ENCODE results near the gene LPAR5. TPM values are rescaled to one million over a fixed set of nuclear protein-coding genes. Genes with fewer than 3 reads are reported as not detected.

LPAR5 gene
- total RNA-seq, 2 donors from 2014 or later = 27.0 to 32.7 TPM

DNA sequence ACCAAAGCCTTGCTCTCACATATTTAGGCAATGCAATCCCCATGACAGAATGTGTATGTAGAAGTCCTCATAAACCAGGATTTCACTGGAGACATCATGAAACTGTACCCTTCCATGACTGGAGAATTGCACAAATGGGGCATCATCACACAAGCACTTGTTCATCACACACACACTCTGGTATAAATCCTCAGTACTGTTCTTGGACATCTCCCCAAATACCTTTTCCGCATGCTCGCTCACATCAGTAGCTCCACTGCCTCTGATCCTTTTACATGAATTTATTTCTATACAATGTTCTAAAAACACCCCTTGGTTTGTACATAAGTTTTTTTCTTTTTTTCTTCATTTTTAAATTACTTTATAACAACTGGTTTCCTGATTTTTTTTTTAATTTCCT is 30.5 kb upstream of the LPAR5 start:
- intact Hi-C loops (cut with DNase I) = no loop called here
- Histone ChIP-seq H3K9ac (ENCODE audit: low read depth in 2 of 2, low read length in 2 of 2) (no peak overlapping the region), H3K27ac (no peak overlapping the region), H3K4me1 (no peaks in the 10 kb centered on the region), H3K36me3 (peaks cover 32% of the 10 kb centered on the region), H3K27me3 (no peaks in the 10 kb centered on the region), H3K9me3 (no peaks in the 10 kb centered on the region), H3K4me3 (no peak overlapping the region)
- no peak for DNase-seq
- TF ChIP-seq, protein P1, sequence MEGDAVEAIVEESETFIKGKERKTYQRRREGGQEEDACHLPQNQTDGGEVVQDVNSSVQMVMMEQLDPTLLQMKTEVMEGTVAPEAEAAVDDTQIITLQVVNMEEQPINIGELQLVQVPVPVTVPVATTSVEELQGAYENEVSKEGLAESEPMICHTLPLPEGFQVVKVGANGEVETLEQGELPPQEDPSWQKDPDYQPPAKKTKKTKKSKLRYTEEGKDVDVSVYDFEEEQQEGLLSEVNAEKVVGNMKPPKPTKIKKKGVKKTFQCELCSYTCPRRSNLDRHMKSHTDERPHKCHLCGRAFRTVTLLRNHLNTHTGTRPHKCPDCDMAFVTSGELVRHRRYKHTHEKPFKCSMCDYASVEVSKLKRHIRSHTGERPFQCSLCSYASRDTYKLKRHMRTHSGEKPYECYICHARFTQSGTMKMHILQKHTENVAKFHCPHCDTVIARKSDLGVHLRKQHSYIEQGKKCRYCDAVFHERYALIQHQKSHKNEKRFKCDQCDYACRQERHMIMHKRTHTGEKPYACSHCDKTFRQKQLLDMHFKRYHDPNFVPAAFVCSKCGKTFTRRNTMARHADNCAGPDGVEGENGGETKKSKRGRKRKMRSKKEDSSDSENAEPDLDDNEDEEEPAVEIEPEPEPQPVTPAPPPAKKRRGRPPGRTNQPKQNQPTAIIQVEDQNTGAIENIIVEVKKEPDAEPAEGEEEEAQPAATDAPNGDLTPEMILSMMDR (IDR thresholded peaks at IDR 0.05) = no peak

DNA sequence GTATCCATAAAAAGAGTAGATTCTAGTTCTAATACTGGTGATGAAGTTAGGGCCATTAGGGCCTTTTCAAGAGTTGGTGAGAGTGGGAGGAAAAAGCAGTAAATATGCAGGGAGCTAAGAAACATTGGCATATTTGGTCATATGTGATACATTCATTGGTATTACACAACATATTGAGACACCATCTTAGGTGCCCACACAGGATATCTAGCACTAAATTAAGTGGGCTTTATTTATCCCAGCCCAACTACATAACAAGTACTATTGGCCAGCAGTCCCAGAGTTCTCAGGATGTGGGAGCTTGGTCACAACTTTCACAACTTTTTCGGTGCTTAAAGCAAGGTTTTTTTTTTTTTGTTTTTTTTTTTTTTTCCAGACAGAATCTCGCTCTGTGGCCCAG is 29.1 kb upstream of the LPAR5 start:
- Histone ChIP-seq H3K9me3 (no peaks in the 10 kb centered on the region), H3K9ac (ENCODE audit: low read depth in 2 of 2, low read length in 2 of 2) (no peak overlapping the region), H3K27ac (no peak overlapping the region), H3K4me1 (no peaks in the 10 kb centered on the region), H3K36me3 (peaks cover 24% of the 10 kb centered on the region), H3K27me3 (no peaks in the 10 kb centered on the region), H3K4me3 (no peak overlapping the region)
- TF ChIP-seq, protein P1 (IDR thresholded peaks at IDR 0.05) = no peak
- intact Hi-C loops (cut with DNase I) = loop anchor here (5.0 kb wide), 1 partner anchor 57 kb away; the partner anchor contains the start of gene COPS7A
- no peak for DNase-seq

DNA sequence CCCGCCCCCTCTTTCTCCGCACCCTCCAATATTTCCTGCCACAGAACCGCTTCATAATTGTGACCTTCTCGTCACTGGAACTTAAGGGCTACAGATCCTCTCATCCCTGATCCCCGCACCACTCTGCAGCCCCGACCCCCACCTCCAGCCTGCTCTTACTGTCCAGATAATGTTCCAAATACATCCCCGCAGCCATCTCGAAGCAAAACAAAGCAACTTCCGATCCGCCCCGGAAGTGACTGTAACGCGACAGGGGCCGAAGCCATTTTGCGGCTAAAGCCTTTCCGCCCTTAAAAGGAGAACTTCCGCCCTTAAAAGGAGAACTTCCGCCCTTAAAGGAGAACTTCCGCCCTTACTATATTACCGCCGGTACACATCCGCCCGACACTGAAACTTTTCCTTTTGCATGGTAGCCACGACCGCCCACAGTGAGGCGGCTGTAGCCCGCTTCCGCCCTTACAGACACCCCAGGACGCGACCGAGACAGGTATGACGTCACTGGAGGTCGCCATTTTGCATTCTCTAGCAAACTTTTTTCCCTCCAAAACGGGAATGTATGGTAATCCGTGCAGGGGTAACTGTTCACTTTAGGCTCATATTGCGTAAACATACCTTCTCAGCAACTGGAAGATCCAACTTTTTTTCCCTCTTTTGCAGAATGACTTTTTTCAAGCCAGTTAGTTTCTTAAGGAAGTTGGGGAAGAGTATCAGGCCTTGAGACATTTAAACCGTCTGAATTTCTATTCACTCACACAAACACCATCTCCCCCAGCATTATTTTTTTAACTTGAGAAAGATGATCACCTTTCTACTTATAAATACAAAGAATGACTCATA is 27.4 kb upstream of the LPAR5 start, which contains the start of gene ING4:
TSS of gene ING4 (minus strand) at position 214 of the 837 bp plus-strand sequence. CDS start at position 196, 18 bp downstream.
- no peaks in the 10 kb centered on the region for H3K27me3 ChIP-seq
- peak; percentile 97 for DNase-seq
- peak within 1 kb of the TSS; percentile 28 to 83 for H3K9ac ChIP-seq (ENCODE audit: low read depth in 2 of 2, low read length in 2 of 2)
- intact Hi-C loops (cut with DNase I) = loop anchor here (5.0 kb wide), 1 partner anchor 59 kb away; the partner anchor contains the start of gene COPS7A
- H3K27ac ChIP-seq = peak within 1 kb of the TSS; percentile 45
- peak within 1 kb of the TSS; percentile 69 for H3K4me3 ChIP-seq
- TF ChIP-seq, protein P1 (IDR thresholded peaks at IDR 0.05) = no peak
- no peaks in the 10 kb centered on the region for H3K9me3 ChIP-seq
- H3K36me3 ChIP-seq = peaks cover 12% of the 10 kb centered on the region
- no peaks in the 10 kb centered on the region for H3K4me1 ChIP-seq

DNA sequence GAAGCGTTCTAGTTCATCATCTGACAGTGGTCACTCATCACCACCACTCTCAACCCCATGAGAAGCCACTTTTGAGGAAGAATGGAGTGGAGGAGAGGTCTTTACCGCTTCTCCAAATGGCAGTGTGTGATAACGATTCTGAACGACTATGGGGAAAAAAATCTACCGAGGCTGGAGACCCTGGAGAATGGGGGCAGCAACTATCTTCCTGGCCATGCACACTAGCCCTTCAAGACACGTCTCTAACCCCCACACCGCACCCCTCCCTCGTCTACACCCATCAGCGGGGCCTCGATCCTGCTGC is 26.8 kb upstream of the LPAR5 start:
- Histone ChIP-seq H3K4me3 (peak overlapping the region; percentile 69), H3K36me3 (peaks cover 7% of the 10 kb centered on the region), H3K27me3 (no peaks in the 10 kb centered on the region), H3K4me1 (no peaks in the 10 kb centered on the region), H3K9ac (ENCODE audit: low read depth in 2 of 2, low read length in 2 of 2) (peak overlapping the region; percentile 28 to 83), H3K27ac (peak overlapping the region; percentile 32), H3K9me3 (no peaks in the 10 kb centered on the region)
- TF ChIP-seq, protein P1 (IDR thresholded peaks at IDR 0.05) = no peak
- no peak for DNase-seq
- intact Hi-C loops (cut with DNase I) = loop anchor here (5.0 kb wide), 1 partner anchor 60 kb away; the partner anchor contains the start of gene COPS7A

DNA sequence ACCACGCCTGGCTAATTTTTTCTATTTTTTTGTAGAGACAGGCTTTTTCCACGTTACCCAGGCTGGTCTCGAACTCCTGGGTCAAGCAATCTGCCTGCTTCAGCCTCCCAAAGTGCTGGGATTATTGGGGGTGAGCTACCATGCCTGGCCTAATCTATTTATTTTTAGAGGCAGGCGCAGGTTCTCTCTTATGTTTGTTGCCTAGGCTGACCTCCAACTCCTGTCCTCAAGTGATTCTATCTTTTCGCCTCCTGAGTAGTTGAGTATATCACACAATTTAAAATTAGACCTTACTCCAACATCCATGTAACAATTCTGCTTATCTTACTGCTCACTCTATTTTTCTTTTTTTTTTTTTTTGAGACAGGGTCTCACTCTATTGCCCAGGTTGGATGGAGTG is 18.2 kb upstream of the LPAR5 start:
- Histone ChIP-seq H3K4me3 (no peak overlapping the region), H3K27me3 (no peaks in the 10 kb centered on the region), H3K36me3 (peaks cover 8% of the 10 kb centered on the region), H3K9me3 (no peaks in the 10 kb centered on the region), H3K4me1 (no peaks in the 10 kb centered on the region), H3K9ac (ENCODE audit: low read depth in 2 of 2, low read length in 2 of 2) (no peak overlapping the region), H3K27ac (no peak overlapping the region)
- DNase-seq = no peak
- intact Hi-C loops (cut with DNase I) = no loop called here
- TF ChIP-seq, protein P1 (IDR thresholded peaks at IDR 0.05) = no peak
